C4-2B (cell line): Measurements from ENCODE around the gene GALNT2.

Experiments used
- ZFX ChIP-seq: fragments of 450-650 bp; IDR thresholded peaks from 2 replicates; pipeline ENCODE4 v1.6.1; 2017
- TF ChIP-seq, protein P1 (sequence below): fragments of 450-650 bp; conservative IDR thresholded peaks from 2 replicates; pipeline ENCODE4 v1.5.1; 2017; ENCODE audit warnings: mild to moderate bottlenecking

DNA sequence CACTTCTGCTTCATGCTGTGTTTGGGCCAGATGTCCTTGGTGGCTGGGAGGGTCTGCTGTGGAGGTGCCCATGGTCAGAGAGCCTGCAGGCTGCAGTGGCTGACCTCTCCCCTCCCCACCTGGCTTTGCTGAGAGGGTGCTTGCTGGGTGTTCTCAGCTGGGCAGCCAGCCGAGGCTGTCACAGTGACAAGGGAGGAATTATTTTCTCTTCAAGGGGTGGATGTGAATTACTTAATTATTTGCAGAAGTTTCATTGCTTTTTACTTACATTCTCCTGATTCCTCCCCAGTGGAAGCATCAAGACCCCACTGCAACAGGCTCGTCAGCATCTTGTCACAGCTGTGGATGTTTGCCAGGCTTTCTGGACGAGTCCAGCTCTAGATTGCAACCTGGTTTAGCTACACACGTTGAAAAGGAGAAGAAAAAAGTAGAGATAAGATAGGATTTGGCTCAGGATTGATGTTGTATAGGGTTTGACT is 70.3 kb downstream of the GALNT2 start:
- TF ChIP-seq ZFX: no peak
- TF ChIP-seq, protein P1, sequence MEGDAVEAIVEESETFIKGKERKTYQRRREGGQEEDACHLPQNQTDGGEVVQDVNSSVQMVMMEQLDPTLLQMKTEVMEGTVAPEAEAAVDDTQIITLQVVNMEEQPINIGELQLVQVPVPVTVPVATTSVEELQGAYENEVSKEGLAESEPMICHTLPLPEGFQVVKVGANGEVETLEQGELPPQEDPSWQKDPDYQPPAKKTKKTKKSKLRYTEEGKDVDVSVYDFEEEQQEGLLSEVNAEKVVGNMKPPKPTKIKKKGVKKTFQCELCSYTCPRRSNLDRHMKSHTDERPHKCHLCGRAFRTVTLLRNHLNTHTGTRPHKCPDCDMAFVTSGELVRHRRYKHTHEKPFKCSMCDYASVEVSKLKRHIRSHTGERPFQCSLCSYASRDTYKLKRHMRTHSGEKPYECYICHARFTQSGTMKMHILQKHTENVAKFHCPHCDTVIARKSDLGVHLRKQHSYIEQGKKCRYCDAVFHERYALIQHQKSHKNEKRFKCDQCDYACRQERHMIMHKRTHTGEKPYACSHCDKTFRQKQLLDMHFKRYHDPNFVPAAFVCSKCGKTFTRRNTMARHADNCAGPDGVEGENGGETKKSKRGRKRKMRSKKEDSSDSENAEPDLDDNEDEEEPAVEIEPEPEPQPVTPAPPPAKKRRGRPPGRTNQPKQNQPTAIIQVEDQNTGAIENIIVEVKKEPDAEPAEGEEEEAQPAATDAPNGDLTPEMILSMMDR: no peak
